ENCODE data around the gene RPS19BP1. TPM values are rescaled to one million over a fixed set of nuclear protein-coding genes. Genes with fewer than 3 reads are reported as not detected.

RPS19BP1 gene
- total RNA-seq, 2 donors from 2014 or later, result 186 to 264 TPM

DNA sequence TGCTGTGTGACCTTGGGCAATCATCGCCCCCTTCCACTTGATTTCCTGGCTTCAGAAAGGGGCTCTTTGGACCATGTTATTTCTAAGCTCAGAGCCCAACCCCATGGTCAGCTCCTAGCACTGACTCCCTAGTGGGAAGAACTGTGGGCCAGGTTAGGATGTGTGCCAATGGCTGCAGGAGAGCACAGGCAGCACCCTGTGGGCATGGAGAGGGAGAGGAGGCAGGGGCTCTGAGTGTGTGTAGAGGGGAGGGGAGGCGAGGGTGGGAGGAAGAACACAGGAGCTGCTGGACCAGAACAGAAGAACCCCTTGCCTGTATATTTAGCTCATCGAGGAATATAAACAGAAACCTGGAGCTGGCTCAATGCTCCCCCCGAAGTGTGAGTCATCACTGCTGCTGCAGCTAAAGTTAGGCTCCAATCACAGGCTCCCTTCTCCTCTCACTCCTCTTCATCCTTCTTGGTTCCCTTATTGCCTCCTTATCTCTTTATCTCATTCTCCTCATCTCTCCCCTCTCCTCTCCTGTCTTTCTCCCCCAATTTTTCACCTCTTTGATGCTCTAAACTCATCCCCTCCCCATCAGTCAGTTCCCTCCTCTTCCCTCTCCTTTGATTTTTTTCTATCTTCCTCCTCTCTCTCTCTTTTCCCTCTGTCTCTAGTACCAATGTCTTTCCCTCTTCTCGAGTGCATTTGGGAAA, 14.5 kb upstream of the RPS19BP1 start:
- no peaks in the 10 kb centered on the region for H3K4me1 ChIP-seq (replicated peaks)
- no peak for DNase-seq (ENCODE audit: low spot score)
- H3K9me3 ChIP-seq, result no peaks in the 10 kb centered on the region
- H3K27me3 ChIP-seq (replicated peaks; ENCODE audit: insufficient read depth), result no peaks in the 10 kb centered on the region
- no peak overlapping the region for H3K27ac ChIP-seq
- intact Hi-C loops (cut with DNase I), result no loop called here
- TF ChIP-seq CTCF (IDR thresholded peaks at IDR 0.05) (no peak), POLR2AphosphoS5 (IDR thresholded peaks at IDR 0.05) (no peak), POLR2A (IDR thresholded peaks at IDR 0.05) (no peak)
- H3K36me3 ChIP-seq, result no peaks in the 10 kb centered on the region
- H3K4me3 ChIP-seq, result no peak overlapping the region
- WGBS, result 33% methylated on average over 5 of the region's 5 CpGs

DNA sequence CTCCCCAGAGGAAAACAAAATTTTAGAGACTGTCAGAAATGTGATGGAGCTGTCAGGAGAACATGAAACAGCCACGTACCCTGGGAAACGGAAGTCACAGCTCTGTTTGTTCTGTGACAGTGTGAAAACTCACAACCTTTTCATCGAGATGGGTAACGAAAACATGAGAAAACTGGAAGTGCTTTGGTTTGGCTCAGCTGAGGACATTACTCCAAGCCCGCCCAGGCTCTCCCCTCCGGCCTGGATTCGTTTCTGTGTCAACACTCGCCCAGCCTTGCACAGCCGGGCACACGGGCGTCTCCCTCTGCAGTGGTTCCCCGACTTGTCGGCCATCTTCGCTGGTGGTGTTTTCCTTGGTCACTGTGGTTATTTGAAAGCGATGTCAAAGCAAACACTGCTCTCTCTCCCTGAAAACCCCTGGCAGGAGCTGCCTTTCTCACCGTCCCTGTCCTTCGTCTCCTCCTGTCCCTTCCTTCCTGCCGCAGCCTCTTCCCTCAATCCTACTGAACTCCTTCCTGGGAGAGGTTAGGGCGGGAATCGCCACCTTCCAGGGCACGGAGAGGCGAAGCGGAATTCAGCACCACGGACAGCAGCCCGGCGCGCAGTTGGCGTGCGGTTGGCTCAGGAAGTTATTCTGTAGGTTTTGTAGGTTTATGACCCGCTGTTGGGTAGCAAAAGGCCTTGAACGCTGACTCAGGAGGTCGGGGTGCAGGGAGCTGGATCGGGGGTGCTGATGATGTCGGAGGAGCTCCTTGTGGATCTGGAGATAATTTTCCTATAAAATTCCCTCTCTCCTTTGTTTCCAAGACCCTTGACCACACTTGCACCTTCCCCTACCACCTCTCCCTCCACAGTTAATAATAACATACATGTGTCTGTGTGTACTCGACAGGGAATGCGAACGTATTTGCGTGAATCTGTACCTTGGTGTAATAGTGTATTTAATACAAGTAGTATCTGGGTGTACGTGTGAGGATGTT, 13.1 kb upstream of the RPS19BP1 start:
- no peak for TF ChIP-seq POLR2A (IDR thresholded peaks at IDR 0.05)
- no peak for TF ChIP-seq POLR2AphosphoS5 (IDR thresholded peaks at IDR 0.05)
- no peak for TF ChIP-seq CTCF (IDR thresholded peaks at IDR 0.05)
- no peak for DNase-seq (ENCODE audit: low spot score)
- intact Hi-C loops (cut with DNase I), result no loop called here
- no peaks in the 10 kb centered on the region for H3K4me1 ChIP-seq (replicated peaks)
- no peak overlapping the region for H3K27ac ChIP-seq
- no peaks in the 10 kb centered on the region for H3K36me3 ChIP-seq
- no peaks in the 10 kb centered on the region for H3K27me3 ChIP-seq (replicated peaks; ENCODE audit: insufficient read depth)
- H3K9me3 ChIP-seq, result no peaks in the 10 kb centered on the region
- no peak overlapping the region for H3K4me3 ChIP-seq
- 21% methylated on average over 39 of the region's 39 CpGs for WGBS

DNA sequence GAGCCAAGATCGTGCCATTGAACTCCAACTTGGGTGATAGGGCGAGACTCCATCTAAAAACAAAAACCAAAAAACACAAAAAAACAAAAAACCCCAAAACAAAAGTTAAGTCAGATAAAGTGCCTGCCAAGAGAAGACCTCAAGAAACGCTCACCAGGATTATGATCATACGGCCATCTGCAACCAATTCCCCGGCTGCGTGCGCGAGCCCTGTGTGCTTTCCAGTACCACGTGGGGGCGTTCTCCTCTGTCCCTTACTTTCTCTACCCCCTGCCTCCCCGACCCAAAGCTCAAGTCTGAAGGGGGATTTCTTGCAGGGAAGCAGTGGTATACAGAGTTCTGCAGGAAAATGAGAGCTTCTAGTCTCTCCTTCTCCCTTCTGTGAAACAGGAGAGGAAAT, 10.5 kb upstream of the RPS19BP1 start:
- intact Hi-C loops (cut with DNase I), result no loop called here

GRCh38 chr22:39537975-39538374, 5.4 kb upstream of the RPS19BP1 start:
- Histone ChIP-seq H3K4me3 (no peak overlapping the region), H3K27me3 (replicated peaks; ENCODE audit: insufficient read depth) (no peaks in the 10 kb centered on the region), H3K4me1 (replicated peaks) (no peaks in the 10 kb centered on the region), H3K27ac (no peak overlapping the region), H3K36me3 (no peaks in the 10 kb centered on the region), H3K9me3 (no peaks in the 10 kb centered on the region)
- TF ChIP-seq CTCF (IDR thresholded peaks at IDR 0.05), result no peak
- TF ChIP-seq POLR2AphosphoS5 (IDR thresholded peaks at IDR 0.05), result no peak
- TF ChIP-seq POLR2A (IDR thresholded peaks at IDR 0.05), result no peak
- intact Hi-C loops (cut with DNase I), result loop anchor here (5.0 to 10.0 kb wide), 2 partner anchors 484 to 807 kb away; partner anchors contain the start of gene ADSL
- DNase-seq (ENCODE audit: low spot score), result no peak
- 58% methylated on average over 2 of the region's 2 CpGs for WGBS

More for the DNA sequence above, 10.5 kb upstream of the RPS19BP1 start:
- Histone ChIP-seq H3K36me3 (no peaks in the 10 kb centered on the region), H3K27me3 (replicated peaks; ENCODE audit: insufficient read depth) (no peaks in the 10 kb centered on the region), H3K4me1 (replicated peaks) (no peaks in the 10 kb centered on the region), H3K4me3 (no peak overlapping the region), H3K27ac (no peak overlapping the region), H3K9me3 (no peaks in the 10 kb centered on the region)
- 20% methylated on average over 11 of the region's 11 CpGs for WGBS
- no peak for DNase-seq (ENCODE audit: low spot score)
- TF ChIP-seq POLR2A (IDR thresholded peaks at IDR 0.05) (no peak), CTCF (IDR thresholded peaks at IDR 0.05) (no peak), POLR2AphosphoS5 (IDR thresholded peaks at IDR 0.05) (no peak)
